ENCODE data around the gene SEC16A.

Gene SEC16A

DNA sequence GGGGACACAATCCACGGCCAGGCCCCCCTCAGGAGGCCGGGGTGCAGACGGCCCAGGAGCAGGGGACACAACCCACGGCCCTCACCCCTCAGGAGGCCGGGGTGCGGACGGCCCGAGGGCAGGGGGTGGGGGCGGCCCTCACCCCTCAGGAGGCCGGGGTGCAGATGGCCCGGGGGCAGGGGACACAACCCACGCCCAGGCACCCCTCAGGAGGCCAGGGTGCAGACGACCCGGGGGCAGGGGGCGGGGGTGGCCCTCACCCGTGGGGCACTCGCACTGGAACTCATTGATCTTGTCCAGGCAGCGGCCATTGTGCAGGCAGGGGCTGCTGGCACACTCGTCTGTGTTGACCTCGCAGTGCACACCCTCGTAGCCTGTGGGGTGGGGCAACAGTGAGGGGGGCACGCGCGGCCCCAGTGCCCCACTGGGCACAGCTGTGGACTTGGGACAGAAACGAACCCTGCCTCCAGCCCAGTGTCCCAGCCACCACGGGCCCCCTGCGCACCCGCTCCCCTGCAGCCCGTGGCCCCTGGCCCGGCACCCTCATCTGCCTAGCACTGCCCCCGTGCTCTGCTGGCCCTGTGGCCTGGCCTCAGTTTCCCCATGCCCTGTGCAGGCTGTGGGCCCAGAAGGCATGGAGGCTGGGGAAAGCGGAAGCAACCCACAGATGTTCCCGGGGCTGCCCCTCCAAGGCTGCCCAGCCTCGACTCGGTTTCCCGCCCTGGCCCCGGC lies 34.3 kb upstream of the SEC16A start:
- DNase-seq, result no peak

DNA sequence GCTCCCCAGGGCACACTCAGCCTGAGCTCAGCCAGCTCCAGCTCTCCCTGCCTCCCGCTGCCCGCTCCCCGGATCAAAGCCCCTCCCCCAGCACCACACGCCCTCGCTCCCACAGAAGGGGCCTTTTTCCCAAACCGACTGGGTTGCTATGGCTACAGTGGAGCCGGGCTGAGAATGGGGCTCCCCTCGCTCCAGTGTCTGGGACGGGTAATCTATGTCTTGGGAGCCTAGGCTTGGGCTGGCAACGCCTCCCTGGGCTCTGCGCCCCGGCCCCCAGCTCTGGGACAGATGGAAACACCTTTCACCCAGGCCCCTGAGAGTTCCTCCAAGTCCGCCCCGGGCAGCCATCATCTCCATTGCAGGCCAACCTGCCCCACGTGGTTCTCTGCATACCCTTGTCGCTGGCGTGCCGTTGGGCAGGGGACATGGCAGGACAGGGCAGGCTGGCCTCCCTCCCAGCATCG lies 33.4 kb upstream of the SEC16A start:
- DNase-seq, result no peak

DNA sequence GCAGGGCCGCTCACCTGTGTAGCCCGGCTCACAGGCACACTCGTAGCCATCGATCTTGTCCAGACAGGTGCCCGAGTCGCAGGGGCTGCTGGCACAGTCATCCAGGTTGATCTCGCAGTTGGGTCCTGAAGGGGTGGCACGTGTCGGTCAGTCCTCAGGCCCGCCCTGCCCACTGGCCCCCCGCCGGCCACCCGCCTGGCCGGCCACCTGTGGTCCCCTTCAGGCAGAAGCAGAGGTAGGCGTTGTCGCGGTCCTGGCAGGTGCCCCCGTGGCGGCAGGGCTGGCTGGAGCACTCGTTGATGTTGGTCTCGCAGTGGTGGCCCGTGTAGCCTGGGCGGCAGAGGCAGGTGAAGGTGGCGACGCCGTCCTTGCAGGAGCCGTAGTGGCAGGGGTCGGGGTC lies 32.4 kb upstream of the SEC16A start:
- no peak for DNase-seq

DNA sequence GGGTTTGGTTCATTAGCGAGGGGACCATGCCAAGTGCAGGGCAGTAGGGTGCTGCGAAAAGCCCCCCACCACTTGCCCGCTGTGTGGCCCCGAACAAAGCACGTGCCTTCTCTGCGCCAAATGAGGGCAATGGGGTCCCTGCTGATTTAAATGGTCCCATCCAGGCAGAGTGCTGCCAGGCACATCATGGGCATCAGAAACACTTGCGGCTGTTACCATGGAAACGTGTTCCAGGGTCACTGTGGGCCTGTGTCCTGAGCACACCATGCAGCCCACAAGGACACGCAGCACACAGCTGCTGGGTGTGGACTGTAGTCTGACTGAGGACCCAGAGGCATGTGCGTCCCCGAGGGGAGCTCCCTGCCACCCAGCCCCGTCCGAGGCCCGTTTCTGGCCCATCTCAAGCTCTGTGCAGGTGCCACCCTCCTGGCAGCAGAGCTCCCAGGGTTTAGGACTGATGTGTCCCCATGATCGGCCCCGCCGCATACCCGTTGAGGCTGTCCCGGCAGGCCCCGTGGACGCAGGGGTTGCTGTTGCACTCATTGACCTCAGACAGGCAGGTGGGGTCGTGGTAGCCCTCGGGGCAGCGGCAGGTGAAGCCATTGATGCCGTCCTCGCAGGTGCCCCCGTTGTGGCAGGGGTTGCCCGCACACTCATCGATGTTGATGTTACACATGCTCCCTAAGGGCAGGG lies 31.3 kb upstream of the SEC16A start:
- no peak for DNase-seq

DNA sequence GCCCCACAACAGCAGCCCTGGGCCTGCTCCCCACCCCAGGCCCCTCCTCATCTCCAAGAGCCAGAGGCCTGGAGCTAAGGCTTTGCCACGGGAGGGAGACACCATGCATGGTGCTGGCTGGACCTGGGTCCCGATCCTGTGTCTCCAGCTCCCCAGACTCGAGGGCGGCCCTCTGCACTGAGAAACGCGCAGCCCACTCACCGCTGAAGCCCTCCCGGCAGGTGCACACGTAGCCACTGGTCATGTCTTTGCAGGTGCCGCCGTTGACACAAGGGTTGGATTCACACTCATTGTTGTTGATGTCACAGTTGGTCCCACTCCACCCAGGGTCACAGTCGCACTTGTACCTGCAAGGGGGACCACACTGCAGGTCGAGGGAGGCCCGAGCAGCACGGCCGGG lies 30.4 kb upstream of the SEC16A start:
- no peak for DNase-seq

DNA sequence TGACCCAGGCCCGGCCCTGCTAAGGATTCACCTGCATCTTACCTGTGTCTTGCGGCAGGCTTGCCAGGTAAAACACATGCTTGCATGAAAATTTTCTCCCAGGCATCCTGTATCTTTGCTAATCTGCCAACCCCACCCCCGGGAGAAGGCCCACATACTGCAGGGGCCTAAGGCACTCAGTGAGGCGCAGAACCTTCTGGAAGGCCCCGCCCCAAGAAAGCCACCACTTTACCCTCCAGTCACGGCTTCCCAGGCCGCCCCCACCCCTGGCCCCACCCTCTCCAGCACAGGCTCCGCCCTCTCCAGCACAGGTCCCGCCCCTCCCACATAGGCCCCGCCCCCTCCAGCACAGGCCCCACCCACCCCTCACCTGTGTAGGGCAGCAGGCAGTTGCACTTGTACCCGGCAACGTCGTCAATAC lies 29.8 kb upstream of the SEC16A start:
- no peak for DNase-seq

DNA sequence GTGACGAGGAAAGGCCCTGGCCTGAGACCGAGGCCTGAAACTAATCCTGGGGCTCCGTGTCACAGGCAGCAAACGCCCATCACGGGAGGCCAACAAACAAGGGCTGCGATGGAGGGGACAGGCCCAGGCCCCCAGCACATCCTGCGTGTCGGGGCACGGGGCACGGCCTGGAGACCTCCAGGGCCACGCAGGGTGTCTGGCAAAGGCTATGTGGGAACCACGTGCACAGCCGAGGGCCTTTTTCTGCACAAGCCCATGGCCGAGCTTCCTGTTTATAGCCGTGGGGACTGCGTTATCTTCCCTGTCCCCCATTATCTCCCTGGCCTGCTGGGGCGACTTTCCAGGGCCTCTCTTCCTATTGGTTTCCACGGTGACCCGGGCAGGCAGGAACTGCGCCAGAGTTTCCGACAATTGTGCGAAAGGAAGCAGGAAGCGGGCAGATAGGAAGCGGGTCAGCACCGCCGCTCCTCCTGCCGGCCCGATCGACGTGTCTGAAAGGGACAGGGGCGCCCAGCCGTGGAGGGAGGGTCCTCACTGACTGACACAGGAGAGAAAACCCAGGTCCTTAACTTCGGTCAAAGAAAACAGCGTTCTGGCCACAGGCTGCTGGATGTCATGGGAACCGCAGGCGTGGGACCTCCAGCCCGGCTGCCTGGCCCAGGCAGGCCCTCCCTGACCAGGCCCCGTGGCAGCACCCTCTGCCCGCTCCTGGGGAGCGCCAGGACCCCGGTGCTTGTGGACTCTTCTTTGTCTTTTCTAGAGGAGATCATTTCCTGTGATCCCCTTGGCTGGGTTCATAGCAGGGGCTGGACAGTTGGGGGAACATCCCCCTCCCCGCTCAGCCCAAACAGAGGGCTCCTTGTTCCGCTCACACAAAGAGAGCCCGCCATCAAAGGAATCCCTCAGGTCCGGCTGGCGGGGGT lies 29.1 kb upstream of the SEC16A start:
- no peak for DNase-seq

DNA sequence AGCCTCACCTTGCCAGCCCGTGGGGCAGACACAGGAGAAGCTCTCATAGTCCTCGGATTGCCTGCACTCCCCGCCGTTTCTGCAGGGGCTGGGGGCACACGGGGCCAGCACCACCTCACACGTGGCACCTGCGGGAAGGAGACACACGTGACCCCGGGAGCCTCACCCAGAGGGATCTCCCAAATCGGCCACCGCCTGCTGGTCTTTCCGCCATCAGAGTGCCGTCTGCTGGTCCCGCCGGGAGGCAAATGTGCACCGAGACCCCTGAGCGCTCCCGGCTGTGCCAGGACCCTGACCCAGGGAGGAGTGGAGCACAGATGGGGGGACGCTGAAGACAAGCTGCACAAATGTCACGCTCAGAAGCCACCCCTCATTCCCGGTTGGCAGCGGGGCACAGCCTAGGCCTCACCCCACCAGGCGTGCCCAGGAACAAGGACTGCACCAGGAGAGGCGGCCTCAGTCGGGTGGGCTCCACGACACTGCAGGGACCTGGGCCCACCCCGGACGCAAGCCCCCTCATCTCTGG lies 28.4 kb upstream of the SEC16A start:
- DNase-seq, result no peak

DNA sequence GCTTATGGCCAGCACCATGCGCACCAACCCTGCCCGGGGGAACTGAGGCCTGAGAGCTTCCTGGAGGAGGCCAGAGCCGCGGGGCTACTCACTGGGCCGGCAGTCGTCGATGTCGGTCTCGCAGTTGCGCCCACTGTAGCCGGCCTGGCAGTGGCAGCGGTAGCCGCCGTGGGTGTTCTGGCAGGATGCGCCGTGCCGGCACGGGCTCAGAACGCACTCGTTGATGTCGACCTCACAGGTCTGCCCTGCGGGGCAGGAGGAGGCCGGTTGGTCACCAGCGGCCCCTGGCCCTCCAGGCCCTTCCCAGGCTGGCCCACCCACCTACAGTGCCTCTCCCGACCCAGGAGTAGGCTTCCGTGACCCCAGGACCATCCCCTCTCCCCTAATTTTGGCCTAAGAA lies 27.7 kb upstream of the SEC16A start:
- DNase-seq, result no peak

DNA sequence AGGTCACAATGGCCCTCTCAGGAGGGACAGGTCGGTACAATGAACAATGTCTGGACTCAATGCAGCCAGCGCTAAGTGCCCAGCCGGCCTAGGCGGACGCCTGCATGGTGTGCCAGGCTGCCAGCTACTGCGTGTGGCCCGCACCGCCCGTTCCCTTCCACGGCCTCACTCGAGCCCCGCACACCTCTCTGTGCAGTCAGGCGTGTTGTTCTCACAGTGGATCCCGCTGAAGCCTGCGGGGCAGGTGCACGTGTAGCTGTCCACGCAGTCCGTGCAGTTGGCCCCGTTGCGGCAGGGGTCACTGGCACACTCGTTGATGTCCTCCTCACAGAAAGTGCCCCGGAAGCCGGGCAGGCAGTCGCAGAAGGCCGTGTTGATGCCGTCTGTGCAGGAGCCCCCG lies 26.7 kb upstream of the SEC16A start:
- DNase-seq, result no peak

DNA sequence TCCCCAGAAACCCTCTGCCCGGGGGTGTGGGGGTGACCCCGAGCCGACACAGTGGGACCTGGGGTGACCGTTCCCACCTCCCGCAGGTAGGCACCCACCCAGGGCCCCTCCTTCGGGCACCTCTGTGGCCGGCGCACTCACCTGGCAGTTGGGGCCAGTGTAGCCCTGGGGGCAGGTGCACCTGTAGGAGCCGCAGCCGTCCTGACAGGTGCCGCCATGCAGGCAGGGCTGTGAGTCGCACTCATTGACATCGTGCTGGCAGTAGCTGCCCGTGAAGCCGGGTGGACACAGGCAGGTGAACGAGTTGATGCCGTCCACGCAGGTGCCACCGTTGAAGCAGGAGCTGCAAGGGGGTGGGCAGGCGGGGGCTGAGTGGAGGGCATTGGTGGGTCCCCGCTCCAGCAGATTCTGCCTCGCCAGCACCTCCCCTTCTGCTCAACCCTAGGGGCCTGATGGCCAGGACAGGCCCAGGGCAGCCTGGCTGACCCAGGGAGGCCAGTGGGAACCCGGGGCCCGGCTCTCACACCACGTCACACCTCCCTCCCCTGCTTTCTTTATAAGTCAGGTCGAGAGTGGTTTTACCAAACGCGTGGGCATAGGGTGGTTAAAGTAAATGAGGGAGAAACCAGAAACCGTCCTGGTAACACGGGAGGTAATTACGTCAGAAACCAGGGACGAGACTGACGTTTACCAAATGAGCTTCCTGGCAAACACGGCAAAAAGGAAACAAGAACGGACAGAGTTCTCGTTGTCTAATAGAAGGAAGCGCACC lies 26.1 kb upstream of the SEC16A start:
- no peak for DNase-seq

DNA sequence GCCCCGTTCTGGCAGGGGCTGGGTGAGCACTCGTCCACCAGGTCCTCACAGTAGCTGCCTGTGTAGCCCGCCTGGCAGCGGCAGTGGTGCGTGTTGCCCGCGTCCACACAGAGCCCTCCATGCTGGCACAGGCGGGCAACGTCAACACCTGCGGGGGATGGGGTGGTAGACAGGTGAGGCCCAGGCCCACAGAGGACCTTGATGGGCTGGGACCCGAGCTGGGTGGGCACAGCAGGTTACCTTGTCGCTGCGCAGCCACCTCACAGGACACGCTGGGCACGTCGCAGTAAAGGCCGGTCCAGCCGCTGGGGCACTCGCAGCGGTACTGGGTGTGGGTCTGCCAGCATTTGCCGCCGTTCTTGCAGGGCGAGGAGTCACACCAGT lies 25.1 kb upstream of the SEC16A start:
- DNase-seq, result no peak

DNA sequence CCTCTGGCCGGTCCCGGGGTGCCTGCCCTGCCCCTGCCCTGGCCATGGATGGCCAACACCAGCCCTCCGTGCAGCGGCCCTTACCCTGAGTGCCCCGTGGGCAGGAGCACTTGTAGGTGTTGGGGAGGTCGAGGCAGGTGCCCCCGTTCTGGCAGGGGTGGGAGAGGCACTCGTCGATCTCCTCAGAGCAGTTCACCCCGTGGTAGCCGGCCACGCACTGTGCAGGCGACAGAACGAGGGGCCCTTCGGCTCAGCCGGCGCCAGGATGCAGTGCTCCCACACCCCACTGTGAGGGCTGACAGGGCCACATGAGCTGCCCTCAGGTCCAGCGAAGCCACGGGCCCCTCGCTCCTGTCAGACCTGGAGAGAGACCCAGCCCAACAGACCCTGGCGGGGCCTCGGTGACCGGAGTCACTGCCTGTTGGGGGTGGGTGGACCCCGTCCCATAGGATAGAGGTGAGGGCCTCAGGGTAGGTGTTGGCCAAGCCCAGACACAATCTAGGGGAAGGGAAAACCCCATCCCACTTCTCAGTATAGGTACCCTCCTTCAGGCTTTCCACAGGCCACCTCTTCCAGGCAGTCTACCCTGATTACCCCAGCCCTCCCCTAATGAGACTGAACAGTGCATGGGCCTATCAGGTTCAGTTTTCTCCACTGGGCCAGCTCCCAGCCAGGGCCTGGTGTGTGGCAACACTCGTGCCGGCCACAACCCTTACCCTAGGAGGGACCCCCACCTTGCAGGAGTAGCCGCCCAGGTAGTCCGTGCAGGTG lies 24.6 kb upstream of the SEC16A start:
- no peak for DNase-seq

DNA sequence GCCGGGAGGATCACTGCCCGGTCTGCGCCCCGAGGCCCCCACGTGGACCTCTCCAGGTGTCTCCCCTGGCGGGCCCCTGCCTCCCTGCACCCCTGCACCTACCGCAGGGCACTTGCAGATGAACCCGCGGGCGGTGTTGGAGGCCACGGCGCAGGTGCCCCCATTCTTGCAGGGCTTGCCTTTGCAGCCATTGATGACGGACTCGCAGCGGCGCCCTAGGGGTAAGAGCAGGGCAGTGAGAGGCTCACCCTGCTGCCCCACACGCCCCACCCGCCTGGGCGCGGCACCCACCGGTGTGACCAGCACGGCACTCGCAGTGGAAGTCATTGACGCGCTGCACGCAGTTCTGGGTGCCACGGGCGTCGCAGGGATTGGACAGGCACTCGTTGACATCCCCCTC lies 23.6 kb upstream of the SEC16A start:
- no peak for DNase-seq

DNA sequence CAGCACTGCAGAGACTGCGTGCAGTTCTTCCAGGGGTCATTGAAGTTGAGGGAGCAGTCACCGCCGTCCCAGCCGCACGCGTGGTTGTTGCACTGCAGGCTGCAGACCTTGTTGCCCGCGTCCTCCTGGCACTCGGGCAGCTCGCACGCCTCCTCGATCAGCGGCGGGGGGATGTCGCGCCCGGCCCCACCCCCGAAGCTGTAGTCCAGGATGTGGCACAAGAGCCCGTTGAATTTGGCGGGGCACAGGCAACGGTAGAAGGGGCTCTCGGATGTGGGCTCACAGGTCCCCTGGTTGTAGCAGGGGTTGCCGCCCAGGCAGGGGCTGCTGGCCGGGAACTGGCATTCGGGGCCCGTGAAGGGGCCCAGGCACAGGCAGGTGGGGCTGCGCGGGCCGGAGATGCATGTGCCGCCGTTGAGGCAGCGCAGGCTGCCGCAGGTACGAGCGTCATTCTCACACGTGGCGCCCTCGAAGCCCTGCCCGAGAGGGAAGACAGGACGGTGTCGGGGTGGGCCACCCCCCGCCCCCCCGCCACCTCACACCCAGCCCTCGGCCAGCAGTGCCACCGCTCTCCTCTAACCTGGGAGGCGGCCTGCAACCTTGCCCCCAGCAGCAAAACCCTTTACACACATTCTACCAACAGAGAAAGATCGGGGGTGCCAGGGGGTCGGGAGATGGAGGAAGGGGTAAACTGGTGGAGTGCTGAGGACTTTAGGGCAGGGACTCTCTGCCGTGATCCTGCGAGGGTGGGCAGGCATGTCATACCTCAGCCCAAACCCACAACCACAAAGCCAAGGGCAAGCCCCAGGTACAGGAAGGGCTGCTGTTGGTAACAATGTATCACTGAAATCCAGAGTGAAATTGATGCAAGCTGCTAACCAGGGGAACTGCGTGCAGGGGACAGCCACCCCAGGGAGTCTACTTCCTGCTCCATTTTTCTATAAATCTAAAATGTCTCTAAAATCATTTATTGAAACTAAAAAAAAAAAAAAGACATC lies 22.9 kb upstream of the SEC16A start:
- no peak for DNase-seq

DNA sequence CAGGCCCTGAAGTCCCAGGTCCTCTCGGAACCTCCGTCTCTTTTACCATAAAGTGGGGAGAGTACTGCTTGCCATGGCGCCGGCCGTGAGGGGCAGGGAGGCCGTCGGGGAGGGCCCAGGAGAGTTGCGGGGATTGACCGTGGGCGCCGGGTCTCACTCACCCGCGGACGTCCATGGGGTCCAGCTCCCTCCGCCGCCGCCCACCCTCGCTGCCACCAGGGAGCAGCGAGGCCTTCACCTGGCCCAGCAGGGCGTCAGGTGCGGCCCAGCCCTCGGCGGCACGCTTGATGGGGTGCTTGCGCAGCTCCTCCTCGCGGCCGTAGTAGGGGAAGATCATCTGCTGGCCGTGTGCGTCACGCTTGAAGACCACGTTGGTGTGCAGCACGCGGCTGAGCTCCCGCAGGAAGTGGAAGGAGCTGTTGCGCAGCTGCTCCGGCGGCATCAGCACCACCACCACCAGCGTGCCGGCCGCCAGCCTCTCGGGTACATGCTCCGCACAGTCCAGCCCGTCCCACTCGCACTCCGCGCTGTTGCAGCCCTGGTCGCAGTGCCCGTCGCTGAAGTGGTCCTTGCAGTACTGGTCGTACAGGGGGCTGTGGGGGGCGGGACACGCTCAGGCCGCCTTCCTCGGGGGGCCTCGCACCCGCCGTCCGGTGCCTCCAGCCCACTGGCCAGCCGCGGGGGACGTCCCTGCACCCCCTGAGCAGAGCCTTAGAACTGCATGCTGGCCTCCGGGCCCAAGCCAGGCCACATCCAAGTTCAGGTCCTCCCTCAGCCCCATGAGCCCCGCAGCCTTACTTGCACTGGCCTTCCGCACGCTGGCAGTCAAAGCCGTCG lies 21.9 kb upstream of the SEC16A start:
- DNase-seq, result no peak

DNA sequence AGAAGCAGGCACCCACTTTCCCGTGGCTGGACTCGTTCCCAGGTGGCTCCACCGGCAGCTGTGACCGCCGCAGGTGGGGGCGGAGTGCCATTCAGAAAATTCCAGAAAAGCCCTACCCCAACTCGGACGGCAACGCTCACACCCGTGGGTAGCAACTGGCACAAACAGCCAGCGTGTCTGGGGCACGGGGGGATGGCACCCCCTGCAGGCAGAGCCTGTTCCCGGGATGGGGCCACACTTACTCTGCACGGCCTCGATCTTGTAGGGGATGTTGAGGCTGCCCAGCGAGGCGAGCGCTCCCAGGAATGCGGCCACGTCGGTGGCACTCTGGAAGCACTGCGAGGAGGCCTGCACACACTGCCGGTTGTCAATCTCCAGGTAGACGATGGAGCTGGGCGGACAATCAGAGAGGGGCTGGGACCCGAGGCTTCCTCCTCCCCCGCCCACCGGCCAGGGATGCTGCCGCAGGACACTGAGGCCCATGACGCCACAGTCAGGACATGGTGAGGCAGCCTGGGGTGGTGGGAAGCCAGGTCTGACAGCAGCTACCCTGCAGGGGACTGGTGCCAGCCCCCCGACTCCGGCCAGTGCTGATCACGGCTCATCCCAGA lies 20.2 kb upstream of the SEC16A start:
- DNase-seq, result no peak

DNA sequence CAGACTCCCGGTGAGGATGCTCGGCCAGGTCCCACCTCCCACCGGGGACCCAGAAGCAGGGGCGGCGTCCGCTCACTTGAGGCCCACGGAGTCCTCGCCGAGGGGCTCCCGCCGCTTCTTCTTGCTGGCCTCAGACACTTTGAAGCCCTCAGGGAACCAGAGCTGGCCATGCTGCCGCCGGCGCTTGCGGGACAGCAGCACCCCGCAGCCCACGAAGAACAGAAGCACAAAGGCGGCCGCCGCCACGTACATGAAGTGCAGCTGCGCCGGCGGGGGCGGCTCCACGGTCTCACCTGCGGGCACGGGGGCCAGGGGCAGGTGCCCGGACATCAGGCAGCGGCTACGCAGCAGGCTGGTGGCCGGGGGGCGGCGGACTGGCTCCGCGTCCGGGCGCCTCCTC lies 19.4 kb upstream of the SEC16A start:
- DNase-seq, result no peak

DNA sequence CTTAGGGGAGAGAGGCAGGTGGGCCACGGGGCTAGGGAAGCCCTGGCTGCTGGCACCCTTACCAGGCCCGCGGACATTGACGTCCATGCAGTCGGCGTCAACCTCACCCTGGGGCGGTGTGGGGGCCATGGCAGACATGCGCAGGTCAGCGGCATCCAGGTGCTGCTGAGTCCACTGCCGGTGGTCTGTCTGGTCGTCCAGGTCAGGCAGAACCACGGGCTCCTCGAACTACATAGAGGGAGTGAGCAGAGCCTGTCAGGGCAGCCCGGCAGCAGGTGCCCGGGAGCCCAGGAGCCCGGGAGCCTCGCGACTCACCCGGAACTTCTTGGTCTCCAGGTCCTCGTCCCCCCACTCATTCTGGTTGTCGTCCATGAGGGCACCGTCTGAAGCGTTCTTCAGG lies 18.8 kb upstream of the SEC16A start:
- no peak for DNase-seq
